Immature natural killer cell (primary cell): Measurements from ENCODE around the gene MDM4. TPM values are rescaled to one million over a fixed set of nuclear protein-coding genes. Genes with fewer than 3 reads are reported as not detected.
"Not testable (repeated sequence)": the region's sequence is repeated elsewhere in the genome, so short reads cannot be mapped to it uniquely, and the experiment has no call there.

Source experiments
- DNase-seq, 3 donors: peaks; one replicate each; pipeline ENCODE4 v3.0.0; 2022; ENCODE audit warnings: mixed read lengths in 1 of 3
- H3K27ac Mint-ChIP-seq, 6 donors: one replicate each; pipeline ENCODE4 v1.8.0; 2020; ENCODE audit warnings: mixed read lengths in 6 of 6, mild to moderate bottlenecking in 5 of 6, inconsistent platforms in 4 of 6, moderate library complexity in 3 of 6
- H3K27me3 Mint-ChIP-seq, 3 donors: one replicate each; pipeline ENCODE4 v1.8.0; 2020 to 2021; ENCODE audit warnings: low read depth in 3 of 3, mild to moderate bottlenecking in 3 of 3, mixed read lengths in 3 of 3, moderate library complexity in 3 of 3, inconsistent platforms in 1 of 3
- H3K36me3 Mint-ChIP-seq, 3 donors: one replicate each; pipeline ENCODE4 v1.8.0; 2020; ENCODE audit warnings: mixed read lengths in 3 of 3, inconsistent platforms in 2 of 3, mild to moderate bottlenecking in 2 of 3
- H3K4me1 Mint-ChIP-seq, 2 donors: one replicate each; pipeline ENCODE4 v1.8.0; 2020; ENCODE audit warnings: inconsistent platforms in 2 of 2, mild to moderate bottlenecking in 2 of 2, mixed read lengths in 2 of 2, moderate library complexity in 1 of 2
- H3K4me3 Mint-ChIP-seq, 5 donors: one replicate each; pipeline ENCODE4 v1.8.0; 2020; ENCODE audit warnings: mild to moderate bottlenecking in 5 of 5, mixed read lengths in 5 of 5, inconsistent platforms in 3 of 5, moderate library complexity in 3 of 5
- H3K9me3 Mint-ChIP-seq, 6 donors: one replicate each; pipeline ENCODE4 v1.8.0; 2020; ENCODE audit warnings: mild to moderate bottlenecking in 6 of 6, mixed read lengths in 6 of 6, inconsistent platforms in 4 of 6, moderate library complexity in 3 of 6
- polyA plus RNA-seq, 3 donors: library from polyadenylated mRNA; unstranded; fragments of 300-500 nt; fragmentation: Illumina TruSeq; gene quantifications; one replicate each; pipeline ENCODE4 v1.2.3, GENCODE V29; 2021

Gene MDM4
- polyA plus RNA-seq, 3 donors from 2014 or later, result 4.6 to 22.6 (median 8.3) TPM

DNA sequence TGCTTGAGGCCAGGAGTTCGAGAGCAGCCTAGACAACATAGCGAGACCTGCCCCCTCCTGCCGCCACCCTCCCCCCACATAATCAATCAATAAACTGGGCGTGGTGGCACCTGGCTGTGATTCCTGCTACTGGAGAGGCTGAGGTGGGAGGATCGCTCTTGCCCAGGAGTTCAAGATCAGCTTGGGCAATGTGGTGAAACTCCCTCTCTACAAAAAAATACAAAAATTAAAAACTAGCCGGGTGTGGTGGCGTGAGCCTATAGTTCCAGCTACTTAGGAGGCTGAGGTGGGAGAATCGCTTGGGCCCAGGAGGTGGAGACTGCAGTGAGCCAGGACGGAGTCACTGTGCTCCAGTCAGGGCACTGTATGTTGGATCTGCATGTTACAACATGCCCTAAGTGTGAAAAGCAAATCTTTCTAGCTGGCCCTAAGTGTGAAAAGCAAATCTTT lies 7.0 kb upstream of the MDM4 start:
- Mint-ChIP-seq H3K27ac (peak overlapping the region in 1 of 6 donors; percentile 8), H3K36me3 (no peaks in the 10 kb centered on the region), H3K27me3 (peaks cover 16 to 29% (median 29%) of the 10 kb centered on the region in 3 donors), H3K9me3 (peaks cover 0 to 6% (median 0%) of the 10 kb centered on the region in 6 donors), H3K4me3 (no peak overlapping the region), H3K4me1 (peaks cover 42 to 46% of the 10 kb centered on the region in 2 donors)
- DNase-seq, result no peak

DNA sequence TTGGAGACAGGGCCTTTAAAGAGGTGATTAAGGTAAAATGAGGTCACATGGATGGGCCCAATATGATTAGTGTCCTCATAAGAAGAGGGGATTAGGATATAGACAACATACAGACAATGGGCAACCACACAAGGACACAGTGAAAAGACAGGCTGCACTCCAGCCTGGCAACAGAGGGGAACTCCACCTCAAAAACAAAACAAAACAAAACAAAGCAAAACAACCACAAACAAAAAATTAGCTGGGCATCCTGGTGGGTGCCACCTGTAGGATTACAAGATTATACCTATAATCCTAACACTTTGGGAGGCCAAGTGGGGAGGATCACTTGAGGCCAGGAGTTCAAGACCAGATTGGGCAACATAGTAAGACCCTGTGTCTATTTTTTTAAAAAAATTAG lies 4.8 kb upstream of the MDM4 start:
- peaks cover 10 to 20% (median 19%) of the 10 kb centered on the region in 3 donors for H3K27me3 Mint-ChIP-seq
- H3K4me1 Mint-ChIP-seq, result peaks cover 35 to 44% of the 10 kb centered on the region in 2 donors
- no peaks in the 10 kb centered on the region for H3K36me3 Mint-ChIP-seq
- no peak for DNase-seq
- peak overlapping the region in 1 of 5 donors; percentile 32 for H3K4me3 Mint-ChIP-seq
- peaks cover 0 to 3% (median 0%) of the 10 kb centered on the region in 6 donors for H3K9me3 Mint-ChIP-seq
- H3K27ac Mint-ChIP-seq, result peak overlapping the region in 3 of 6 donors; percentile 30 to 40 (median 38)

DNA sequence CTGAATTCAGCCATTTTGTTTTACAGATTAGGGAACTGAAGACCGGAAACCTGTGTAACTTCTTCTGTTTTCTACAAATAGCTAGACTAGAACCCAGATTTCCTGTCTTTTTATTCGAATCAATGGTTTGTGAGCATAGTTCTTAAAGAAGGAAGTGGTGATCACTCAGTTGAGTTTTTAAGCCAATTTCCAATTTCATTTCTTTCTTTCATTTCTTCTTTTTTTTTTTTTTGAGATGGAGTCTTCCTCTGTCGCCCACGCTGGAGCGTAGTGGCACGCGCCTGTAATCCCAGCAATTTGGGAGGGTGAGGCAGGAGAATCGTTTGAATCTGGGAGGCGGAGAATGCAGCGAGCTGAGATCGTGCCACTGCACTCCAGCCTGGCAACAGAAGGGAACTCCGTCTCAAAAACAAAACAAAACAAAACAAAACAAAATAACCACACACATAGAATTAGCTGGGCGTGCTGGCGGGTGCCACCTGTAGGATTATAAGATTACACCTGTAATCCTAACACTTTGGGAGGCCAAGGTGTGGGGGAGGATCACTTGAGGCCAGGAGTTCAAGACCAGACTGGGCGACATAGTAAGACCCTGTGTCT lies 3.0 kb upstream of the MDM4 start:
- peaks cover 22 to 35% of the 10 kb centered on the region in 2 donors for H3K4me1 Mint-ChIP-seq
- peaks cover 1 to 4% (median 4%) of the 10 kb centered on the region in 3 donors for H3K27me3 Mint-ChIP-seq
- H3K27ac Mint-ChIP-seq, result peak overlapping the region; percentile 97 to 100 (median 99)
- H3K36me3 Mint-ChIP-seq, result peaks cover under 1 to 1% (median 1%) of the 10 kb centered on the region in 3 donors
- DNase-seq, result peak; percentile 36 to 46 (median 42)
- peak overlapping the region; percentile 81 to 93 (median 88) for H3K4me3 Mint-ChIP-seq
- H3K9me3 Mint-ChIP-seq, result no peaks in the 10 kb centered on the region

DNA sequence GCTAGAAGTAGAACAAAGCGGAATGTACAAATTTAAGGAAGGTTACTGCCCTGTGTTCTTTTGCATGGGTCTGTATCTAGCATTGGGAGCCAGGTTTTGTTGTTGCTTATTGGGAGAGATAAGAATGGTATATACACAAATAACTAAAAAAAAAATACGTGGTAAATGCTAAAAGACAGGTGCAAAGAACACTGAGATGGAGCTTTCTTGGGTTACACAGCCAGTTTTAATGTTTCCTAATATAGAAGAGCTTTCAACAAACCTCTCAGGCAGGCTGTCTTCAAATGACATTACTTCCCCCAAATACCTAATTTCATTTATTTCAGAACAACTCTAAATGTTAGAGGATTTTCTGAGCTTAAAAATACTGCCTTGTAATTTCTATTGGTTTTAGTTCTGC lies 1.4 kb upstream of the MDM4 start:
- H3K27ac Mint-ChIP-seq, result peak overlapping the region in 5 of 6 donors; percentile 7 to 69 (median 57)
- H3K4me1 Mint-ChIP-seq, result peaks cover 38 to 51% of the 10 kb centered on the region in 2 donors
- peaks cover 1 to 4% (median 2%) of the 10 kb centered on the region in 3 donors for H3K27me3 Mint-ChIP-seq
- no peak for DNase-seq
- H3K4me3 Mint-ChIP-seq, result peak overlapping the region in 4 of 5 donors; percentile 8 to 48 (median 22)
- H3K36me3 Mint-ChIP-seq, result peaks cover 4 to 9% (median 9%) of the 10 kb centered on the region in 3 donors
- no peaks in the 10 kb centered on the region for H3K9me3 Mint-ChIP-seq

DNA sequence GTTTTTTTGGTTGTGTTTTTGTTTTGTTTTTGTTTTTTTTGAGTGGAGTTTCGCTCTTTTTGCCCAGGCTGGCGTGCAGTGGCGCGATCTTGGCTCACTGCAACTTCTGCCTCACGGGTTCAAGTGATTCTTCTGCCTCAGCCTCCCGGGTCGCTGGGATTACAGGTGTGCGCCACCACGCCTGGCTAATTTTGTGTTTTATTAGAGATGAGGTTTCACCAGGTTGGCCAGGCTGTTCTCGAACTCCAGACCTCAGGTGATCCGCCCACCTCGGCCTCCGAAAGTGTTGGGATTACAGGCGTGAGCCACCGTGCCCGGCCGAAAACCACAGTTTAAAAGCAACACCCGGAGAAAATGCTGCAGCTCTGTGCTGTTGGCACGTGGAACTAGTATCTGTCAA lies 1.2 kb downstream of the MDM4 start:
- H3K9me3 Mint-ChIP-seq, H3K27me3 Mint-ChIP-seq, H3K4me3 Mint-ChIP-seq, DNase-seq: not testable (repeated sequence)
- Mint-ChIP-seq H3K27ac (peak overlapping the region in 1 of 6 donors; percentile 74), H3K36me3 (peaks cover 11 to 18% (median 14%) of the 10 kb centered on the region in 3 donors), H3K4me1 (peaks cover 57 to 74% of the 10 kb centered on the region in 2 donors)

DNA sequence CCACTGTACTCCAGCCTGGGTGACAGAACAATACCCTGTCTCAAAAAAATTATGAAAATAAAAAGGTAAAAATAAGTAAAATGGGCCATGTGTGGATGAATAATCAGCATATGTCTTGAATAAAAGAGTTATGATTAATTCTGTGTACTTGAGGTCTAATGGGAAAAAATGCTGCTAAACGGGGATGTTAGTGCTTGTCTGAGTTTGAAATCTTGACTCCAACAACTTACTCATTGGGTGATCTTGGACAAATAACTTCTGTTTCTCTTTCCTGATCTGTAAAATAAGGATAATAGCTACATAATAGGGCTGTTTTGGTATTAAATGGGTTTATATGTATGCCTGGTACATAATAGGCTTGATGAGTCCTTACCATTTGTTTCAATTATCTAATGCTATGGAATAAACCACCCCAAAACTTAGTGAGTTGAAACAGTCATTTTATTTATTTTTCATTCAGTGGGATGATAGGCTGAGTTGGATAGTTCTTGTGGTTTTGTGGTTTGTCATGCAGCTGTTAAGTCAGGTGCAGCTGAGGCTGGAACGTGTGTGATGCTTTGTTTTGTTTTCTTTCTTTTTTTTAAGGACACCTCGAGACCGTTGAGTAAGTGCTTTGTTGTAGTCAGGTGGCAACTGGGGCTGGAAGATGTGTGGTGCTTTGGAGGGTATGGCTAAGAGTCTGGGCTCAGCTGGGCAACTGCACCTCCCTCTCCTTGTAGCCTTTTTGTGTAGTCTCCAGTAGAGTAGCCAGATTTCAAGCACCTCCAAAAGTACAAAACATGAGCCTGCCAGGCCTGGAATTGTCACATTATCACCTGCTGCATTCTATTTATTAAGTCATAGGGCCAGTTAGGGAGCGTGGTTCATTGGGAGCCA lies 4.9 kb downstream of the MDM4 start:
- H3K4me1 Mint-ChIP-seq, result peaks cover 54 to 71% of the 10 kb centered on the region in 2 donors
- DNase-seq, result peak; percentile 58 to 67 (median 59)
- peaks cover 24 to 38% (median 26%) of the 10 kb centered on the region in 3 donors for H3K36me3 Mint-ChIP-seq
- H3K27ac Mint-ChIP-seq, result peak overlapping the region; percentile 81 to 93 (median 84)
- peaks cover 0 to 6% (median 1%) of the 10 kb centered on the region in 6 donors for H3K9me3 Mint-ChIP-seq
- peak overlapping the region; percentile 43 to 70 (median 62) for H3K4me3 Mint-ChIP-seq
- H3K27me3 Mint-ChIP-seq, result peaks cover 0 to 5% (median 3%) of the 10 kb centered on the region in 3 donors

DNA sequence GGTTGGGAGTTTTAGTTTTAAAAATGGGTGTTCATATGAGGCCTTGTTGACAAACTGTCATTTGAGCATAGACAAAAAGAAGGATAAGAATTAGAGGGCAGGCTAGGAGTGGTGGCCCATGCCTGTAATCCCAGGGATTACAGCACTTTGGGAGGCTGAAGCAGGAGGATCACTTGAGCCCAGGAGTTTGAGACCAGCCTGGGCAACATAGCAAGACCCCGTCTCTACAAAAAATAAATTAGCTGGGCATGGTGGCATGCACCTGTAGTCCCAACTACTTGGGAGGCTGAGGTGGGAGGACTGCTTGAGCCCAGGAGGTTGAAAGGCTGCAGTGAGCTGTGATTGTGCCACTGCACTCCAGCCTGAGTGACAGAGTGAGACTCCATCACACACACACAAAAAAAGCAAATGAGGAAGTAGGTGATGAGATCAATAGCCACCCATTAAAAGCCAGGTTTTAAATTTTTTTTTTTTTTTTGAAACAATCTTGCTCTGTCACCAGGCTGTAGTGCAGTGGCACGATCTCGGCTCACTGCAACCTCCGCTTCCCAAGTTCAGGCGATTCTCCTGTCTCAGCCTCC lies 5.8 kb downstream of the MDM4 start:
- not testable (repeated sequence) for H3K9me3 Mint-ChIP-seq, H3K27me3 Mint-ChIP-seq, DNase-seq
- Mint-ChIP-seq H3K4me3 (peak overlapping the region in 2 of 5 donors; percentile 30 to 40), H3K27ac (peak overlapping the region; percentile 73 to 93 (median 83)), H3K4me1 (peaks cover 54 to 71% of the 10 kb centered on the region in 2 donors), H3K36me3 (peaks cover 24 to 43% (median 26%) of the 10 kb centered on the region in 3 donors)

DNA sequence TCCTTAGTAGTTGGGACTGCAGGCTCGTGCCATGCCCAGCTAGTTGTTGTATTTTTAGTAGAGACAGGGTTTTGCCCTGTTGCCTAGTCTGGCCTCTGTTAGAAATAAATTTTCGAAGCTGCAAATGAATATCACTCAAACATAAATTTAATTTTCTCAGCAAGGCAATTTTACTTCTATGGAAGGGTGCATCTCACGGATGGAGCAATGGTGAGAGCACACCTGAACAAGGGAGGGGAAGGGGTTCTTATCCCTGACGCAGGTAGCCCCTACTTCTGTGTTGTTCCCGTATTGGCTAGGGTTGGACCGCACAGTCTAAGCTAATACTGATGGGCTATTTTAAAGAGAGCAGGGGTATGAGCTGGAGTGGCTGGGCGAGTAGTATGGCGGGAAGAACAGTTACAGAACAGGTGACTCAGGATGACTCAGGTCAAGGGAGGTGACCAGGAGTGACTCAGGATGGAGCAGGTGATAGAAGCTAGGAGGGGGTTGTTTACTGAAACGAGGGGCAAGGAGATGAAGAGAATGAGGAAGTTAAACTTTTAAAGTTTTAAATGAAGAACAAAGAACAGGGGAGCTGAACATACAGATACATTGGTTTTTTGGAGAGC lies 7.5 kb downstream of the MDM4 start:
- peaks cover 20 to 47% (median 25%) of the 10 kb centered on the region in 3 donors for H3K36me3 Mint-ChIP-seq

DNA sequence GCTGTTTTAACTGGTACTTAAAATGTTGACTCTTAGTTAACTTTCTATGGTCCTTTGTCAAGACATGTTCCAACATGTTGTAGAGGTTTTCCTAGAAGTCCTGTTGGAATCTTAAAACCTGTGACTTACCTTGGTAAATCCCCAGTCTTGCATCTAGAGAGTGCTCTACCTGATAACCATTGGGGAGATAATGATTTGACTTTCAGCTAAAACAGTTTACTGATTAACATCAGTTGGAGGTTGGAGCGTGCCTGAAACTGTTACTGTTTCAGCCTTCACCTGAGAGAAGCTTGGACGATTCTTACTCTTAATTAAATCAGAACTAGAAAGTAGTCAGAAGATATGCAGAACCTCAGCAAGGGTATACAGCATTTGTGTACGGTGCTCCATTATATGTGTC lies 8.8 kb downstream of the MDM4 start:
- H3K4me1 Mint-ChIP-seq, result peaks cover 34 to 44% of the 10 kb centered on the region in 2 donors

More for the DNA sequence above, 7.5 kb downstream of the MDM4 start:
- no peak for DNase-seq
- Mint-ChIP-seq H3K27me3 (peaks cover 0 to 5% (median 3%) of the 10 kb centered on the region in 3 donors), H3K27ac (peak overlapping the region; percentile 60 to 91 (median 74)), H3K4me3 (no peak overlapping the region), H3K9me3 (peaks cover 0 to 6% (median 1%) of the 10 kb centered on the region in 6 donors), H3K4me1 (peaks cover 47 to 57% of the 10 kb centered on the region in 2 donors)

DNA sequence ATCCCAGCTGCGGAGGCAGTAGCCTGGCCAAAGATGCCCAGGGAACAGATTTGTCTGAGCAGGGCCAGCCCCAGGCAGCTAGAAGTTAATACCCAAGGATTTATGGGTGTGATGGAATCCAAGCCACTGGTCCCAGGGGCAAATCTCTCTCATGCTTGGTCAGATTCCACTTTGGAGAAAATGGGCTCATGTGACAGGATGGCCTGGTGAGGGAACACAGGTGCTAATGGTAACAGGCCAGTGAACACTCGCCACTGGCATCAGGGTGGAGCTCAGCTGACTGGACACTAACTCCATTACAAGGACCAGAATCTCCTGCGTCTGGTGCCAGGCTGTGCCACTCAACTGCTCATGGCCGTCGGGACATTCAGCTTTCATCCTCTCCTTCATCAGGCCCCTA lies 12.0 kb downstream of the MDM4 start:
- Mint-ChIP-seq H3K36me3 (peaks cover 24 to 59% (median 40%) of the 10 kb centered on the region in 3 donors), H3K4me3 (no peak overlapping the region), H3K27ac (no peak overlapping the region), H3K4me1 (peaks cover 15 to 40% of the 10 kb centered on the region in 2 donors), H3K9me3 (peaks cover 0 to 5% (median 0%) of the 10 kb centered on the region in 6 donors), H3K27me3 (peaks cover 0 to 2% (median 0%) of the 10 kb centered on the region in 3 donors)
- no peak for DNase-seq

More for the DNA sequence above, 8.8 kb downstream of the MDM4 start:
- H3K36me3 Mint-ChIP-seq, result peaks cover 15 to 48% (median 25%) of the 10 kb centered on the region in 3 donors
- H3K9me3 Mint-ChIP-seq, result peaks cover 0 to 6% (median 1%) of the 10 kb centered on the region in 6 donors
- H3K27me3 Mint-ChIP-seq, result peaks cover 0 to 4% (median 3%) of the 10 kb centered on the region in 3 donors
- H3K4me3 Mint-ChIP-seq, result no peak overlapping the region
- H3K27ac Mint-ChIP-seq, result peak overlapping the region in 3 of 6 donors; percentile 29 to 63 (median 46)
- no peak for DNase-seq

DNA sequence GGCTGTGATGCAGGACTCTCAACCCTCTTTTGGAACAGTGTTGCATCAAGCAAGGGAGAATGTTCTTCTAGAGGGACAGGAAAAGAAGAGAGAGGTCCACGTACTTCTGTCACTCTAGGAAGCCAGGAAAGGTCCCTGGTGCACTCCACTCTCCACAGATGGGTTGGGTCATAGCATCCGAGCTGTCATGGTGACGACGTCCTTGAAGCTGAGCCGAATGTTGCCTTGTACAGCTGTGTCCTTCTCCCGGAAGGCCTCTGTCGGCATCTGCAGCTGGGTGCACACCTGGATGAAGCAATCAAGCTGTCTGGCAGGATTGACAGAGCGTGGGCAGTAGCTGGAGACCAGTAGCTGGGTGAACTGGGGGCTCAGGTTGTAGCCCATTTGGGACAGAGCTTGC lies 12.5 kb downstream of the MDM4 start:
- peak overlapping the region in 1 of 6 donors; percentile 12 for H3K27ac Mint-ChIP-seq

DNA sequence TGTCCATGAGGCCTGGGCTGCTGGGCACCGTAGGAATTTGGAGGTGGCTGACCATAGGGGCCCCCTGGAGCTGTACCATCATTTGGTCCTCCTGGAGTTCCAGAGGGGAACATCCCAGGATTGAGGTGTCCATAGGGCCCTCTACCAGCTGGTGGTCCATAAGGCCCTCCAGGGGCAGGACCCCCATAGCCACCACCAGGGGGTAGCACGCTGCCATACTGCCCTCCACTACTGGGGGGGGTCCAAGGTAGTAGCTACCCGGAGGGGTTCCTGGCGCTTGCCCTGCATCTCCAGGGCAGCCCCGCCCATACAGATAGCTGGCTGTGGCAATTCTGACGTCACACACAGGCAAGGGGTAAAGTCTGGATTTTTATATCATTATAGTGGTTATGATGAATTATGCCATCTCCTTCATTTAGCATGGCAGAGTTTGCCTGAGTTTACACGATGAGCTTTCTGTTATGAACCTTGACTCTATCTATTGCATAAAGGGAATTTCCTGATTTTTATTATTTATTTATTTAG lies 13.2 kb downstream of the MDM4 start:
- H3K9me3 Mint-ChIP-seq, result no peaks in the 10 kb centered on the region
- H3K27me3 Mint-ChIP-seq, result no peaks in the 10 kb centered on the region
- peaks cover 8 to 32% of the 10 kb centered on the region in 2 donors for H3K4me1 Mint-ChIP-seq
- H3K36me3 Mint-ChIP-seq, result peaks cover 17 to 54% (median 32%) of the 10 kb centered on the region in 3 donors
- no peak overlapping the region for H3K4me3 Mint-ChIP-seq
- no peak overlapping the region for H3K27ac Mint-ChIP-seq
- no peak for DNase-seq

More for the DNA sequence above, 12.5 kb downstream of the MDM4 start:
- Mint-ChIP-seq H3K4me3 (no peak overlapping the region), H3K4me1 (peaks cover 12 to 37% of the 10 kb centered on the region in 2 donors), H3K27me3 (peaks cover 0 to 2% (median 0%) of the 10 kb centered on the region in 3 donors), H3K9me3 (peaks cover 0 to 4% (median 0%) of the 10 kb centered on the region in 6 donors), H3K36me3 (peaks cover 21 to 57% (median 38%) of the 10 kb centered on the region in 3 donors)
- DNase-seq, result no peak
